ENCODE data around the gene AOPEP.

Gene AOPEP

DNA sequence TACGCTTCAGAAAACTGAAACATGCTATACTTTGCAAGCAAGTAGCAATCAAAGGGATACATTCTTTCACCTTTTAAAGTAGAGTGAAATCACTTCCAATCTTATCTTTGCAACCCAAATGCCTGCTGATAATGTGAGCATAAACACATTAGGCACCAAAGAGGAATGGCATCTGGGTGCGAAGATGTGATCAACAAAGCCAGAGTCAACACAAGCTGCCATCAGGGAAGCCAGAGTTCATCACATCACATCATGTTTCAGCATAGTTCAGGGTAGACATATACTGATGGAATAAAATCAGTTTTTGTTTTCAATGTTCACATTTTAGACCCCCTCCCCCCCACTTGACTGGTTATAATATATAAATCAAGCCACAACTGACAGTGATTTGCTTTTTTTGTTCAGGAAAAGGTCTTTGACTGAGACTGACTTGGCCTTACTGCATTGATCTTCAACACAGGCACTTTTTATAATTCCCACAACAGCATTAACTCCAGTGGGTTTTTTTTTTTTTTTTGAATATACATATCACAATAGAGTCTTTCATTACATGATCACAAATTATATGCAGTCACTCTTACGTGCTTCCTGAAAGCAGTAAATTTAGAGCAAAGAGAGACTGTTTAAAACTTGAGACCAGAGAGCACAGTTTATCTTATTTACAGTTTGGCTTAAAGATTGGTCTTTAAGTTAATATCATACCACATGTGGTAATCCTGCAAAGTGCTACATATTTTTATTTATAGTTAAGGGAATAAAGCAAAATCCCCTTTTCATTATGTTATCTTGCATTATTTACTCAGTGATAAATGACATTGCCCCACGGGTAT, 20.3 kb downstream of the AOPEP start:
- Histone ChIP-seq H3K4me3 (ENCODE audit: low read length) (no peak overlapping the region), H3K36me3 (ENCODE audit: control insufficient read depth, insufficient read depth, low read length) (no peaks in the 10 kb centered on the region), H3K4me1 (ENCODE audit: control insufficient read depth, insufficient read depth, low read length) (peaks cover 4% of the 10 kb centered on the region), H3K9ac (ENCODE audit: low read length) (no peak overlapping the region), H3K27me3 (ENCODE audit: control insufficient read depth, insufficient read depth, low read length) (no peaks in the 10 kb centered on the region), H3K9me3 (ENCODE audit: control insufficient read depth, low read length) (no peaks in the 10 kb centered on the region)

DNA sequence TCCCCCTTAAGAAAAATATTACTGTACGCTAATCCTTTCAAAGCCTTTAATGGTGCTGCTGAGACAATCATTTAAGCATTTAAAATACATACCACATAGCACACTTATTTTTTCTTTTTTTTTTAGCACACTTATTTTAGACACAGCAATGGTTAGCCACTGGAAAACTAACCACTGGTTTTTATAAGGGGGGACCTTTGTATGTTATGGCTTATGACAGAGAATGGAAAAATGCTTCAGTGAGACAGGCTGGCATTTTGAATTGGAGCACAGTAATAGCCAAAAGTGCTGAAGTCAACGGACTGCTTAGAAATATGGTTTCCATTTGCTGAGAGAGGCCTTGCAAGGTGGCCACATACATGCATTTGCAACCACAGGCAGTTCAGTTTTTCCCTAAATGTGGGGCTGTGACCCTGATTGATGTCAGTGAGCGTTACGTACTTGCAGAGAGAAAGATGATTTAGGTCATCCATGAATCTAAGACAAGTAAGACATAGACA, 28.5 kb downstream of the AOPEP start:
- no peaks in the 10 kb centered on the region for H3K36me3 ChIP-seq (ENCODE audit: control insufficient read depth, insufficient read depth, low read length)
- no peak overlapping the region for H3K9ac ChIP-seq (ENCODE audit: low read length)
- no peaks in the 10 kb centered on the region for H3K9me3 ChIP-seq (ENCODE audit: control insufficient read depth, low read length)
- no peak overlapping the region for H3K4me3 ChIP-seq (ENCODE audit: low read length)
- no peaks in the 10 kb centered on the region for H3K27me3 ChIP-seq (ENCODE audit: control insufficient read depth, insufficient read depth, low read length)
- H3K4me1 ChIP-seq (ENCODE audit: control insufficient read depth, insufficient read depth, low read length), result no peaks in the 10 kb centered on the region

DNA sequence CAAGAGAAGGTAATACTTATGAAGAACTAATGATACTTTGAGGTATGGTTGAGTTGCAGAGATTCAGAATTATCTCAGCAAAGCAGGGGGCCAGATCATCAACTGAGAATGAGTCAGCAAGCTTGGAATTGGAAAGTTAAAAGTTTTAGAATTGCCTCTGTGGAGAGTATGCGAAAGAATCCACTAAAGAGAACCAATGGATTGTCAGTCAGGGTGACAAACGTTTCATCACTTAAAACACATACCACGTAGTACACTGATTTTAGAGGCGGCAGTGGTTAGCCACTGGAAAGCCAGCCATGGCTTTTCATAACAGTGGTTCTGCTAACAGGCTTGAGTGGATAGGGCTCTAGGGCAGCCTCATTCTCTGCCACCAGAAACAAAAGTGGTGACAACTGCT, 30.7 kb downstream of the AOPEP start:
- H3K4me3 ChIP-seq (ENCODE audit: low read length), result no peak overlapping the region
- H3K9me3 ChIP-seq (ENCODE audit: control insufficient read depth, low read length), result no peaks in the 10 kb centered on the region
- H3K4me1 ChIP-seq (ENCODE audit: control insufficient read depth, insufficient read depth, low read length), result no peaks in the 10 kb centered on the region
- no peak overlapping the region for H3K9ac ChIP-seq (ENCODE audit: low read length)
- H3K27me3 ChIP-seq (ENCODE audit: control insufficient read depth, insufficient read depth, low read length), result no peaks in the 10 kb centered on the region
- H3K36me3 ChIP-seq (ENCODE audit: control insufficient read depth, insufficient read depth, low read length), result no peaks in the 10 kb centered on the region

DNA sequence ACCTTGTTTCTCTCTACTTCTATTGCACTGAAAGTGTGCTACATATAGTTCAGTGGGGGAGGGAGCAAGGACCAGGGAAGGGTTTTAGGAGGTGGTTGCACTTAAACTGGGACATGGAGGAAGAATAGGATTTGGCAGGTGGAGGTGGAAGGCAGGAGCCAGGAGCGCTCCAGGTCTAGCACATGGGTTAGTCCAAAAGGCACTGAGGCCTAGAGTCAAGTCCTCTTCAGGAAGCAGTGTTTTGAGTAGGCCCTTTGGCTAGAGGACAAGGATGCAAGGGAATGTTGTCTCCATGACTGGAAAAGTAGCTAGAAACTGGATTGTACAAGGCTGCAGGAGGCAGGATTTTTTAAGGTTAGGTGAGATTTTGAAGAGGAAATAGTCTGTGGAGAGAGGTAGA, 31.5 kb downstream of the AOPEP start:
- Histone ChIP-seq H3K9me3 (ENCODE audit: control insufficient read depth, low read length) (no peaks in the 10 kb centered on the region), H3K27me3 (ENCODE audit: control insufficient read depth, insufficient read depth, low read length) (no peaks in the 10 kb centered on the region), H3K36me3 (ENCODE audit: control insufficient read depth, insufficient read depth, low read length) (no peaks in the 10 kb centered on the region), H3K4me3 (ENCODE audit: low read length) (no peak overlapping the region), H3K9ac (ENCODE audit: low read length) (no peak overlapping the region), H3K4me1 (ENCODE audit: control insufficient read depth, insufficient read depth, low read length) (no peaks in the 10 kb centered on the region)

DNA sequence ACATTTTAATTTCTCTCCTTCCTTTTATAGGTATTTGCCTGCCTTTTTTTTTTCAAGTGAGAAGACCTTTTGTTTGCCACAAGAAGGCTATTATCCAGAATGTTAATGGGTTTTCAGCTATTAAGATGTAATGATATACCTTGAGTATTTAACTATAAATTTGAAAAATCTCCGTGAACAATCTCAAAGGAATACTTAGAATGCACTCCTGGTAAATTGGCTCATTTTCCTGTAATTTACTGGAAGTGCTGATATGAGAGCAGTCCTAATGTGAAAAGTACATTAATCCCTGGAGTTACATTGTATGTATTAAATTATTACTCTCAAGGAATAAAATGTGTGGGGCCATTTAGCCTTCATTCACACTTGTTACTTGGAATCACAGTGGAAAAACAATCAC, 32.4 kb downstream of the AOPEP start:
- no peaks in the 10 kb centered on the region for H3K36me3 ChIP-seq (ENCODE audit: control insufficient read depth, insufficient read depth, low read length)
- H3K4me1 ChIP-seq (ENCODE audit: control insufficient read depth, insufficient read depth, low read length), result no peaks in the 10 kb centered on the region
- no peaks in the 10 kb centered on the region for H3K9me3 ChIP-seq (ENCODE audit: control insufficient read depth, low read length)
- H3K9ac ChIP-seq (ENCODE audit: low read length), result no peak overlapping the region
- no peak overlapping the region for H3K4me3 ChIP-seq (ENCODE audit: low read length)
- no peaks in the 10 kb centered on the region for H3K27me3 ChIP-seq (ENCODE audit: control insufficient read depth, insufficient read depth, low read length)

DNA sequence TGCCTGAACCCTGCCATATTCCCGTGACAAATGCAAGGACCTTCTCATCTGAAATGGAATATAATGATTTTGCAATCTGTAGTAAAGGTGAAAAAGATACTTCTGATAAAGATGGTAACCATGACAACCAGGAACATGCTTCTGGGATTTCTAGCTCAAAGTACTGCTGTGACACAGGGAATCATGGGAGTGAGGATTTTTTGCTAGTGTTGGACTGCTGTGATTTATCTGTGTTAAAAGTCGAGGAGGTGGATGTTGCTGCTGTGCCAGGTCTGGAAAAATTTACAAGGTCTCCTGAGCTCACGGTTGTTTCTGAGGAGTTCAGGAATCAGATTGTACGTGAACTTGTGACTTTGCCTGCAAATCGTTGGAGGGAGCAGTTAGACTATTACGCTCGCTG, 33.5 kb downstream of the AOPEP start:
- no peaks in the 10 kb centered on the region for H3K27me3 ChIP-seq (ENCODE audit: control insufficient read depth, insufficient read depth, low read length)
- no peaks in the 10 kb centered on the region for H3K4me1 ChIP-seq (ENCODE audit: control insufficient read depth, insufficient read depth, low read length)
- H3K9ac ChIP-seq (ENCODE audit: low read length), result no peak overlapping the region
- H3K4me3 ChIP-seq (ENCODE audit: low read length), result no peak overlapping the region
- no peaks in the 10 kb centered on the region for H3K36me3 ChIP-seq (ENCODE audit: control insufficient read depth, insufficient read depth, low read length)
- H3K9me3 ChIP-seq (ENCODE audit: control insufficient read depth, low read length), result no peaks in the 10 kb centered on the region

DNA sequence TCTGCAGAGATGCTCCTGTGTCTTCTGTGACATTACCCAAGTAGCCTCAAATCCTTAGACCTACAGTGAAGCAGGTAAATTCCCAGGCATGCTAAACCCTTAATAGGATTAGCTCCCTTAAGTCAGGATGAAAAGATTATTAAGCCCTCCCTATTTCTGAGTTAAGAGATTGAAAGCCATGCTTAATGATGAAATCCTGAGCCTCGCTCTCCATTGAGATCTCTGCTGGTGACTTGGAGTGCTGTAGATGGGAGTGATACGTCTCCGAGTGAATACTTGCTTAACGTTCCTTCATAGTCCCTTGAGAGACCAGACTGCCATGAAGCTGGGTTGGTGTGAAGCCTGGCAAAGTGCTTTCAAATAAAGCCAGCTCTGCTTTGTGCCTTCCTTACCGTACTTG, 34.2 kb downstream of the AOPEP start:
- H3K27me3 ChIP-seq (ENCODE audit: control insufficient read depth, insufficient read depth, low read length), result no peaks in the 10 kb centered on the region
- H3K9me3 ChIP-seq (ENCODE audit: control insufficient read depth, low read length), result no peaks in the 10 kb centered on the region
- no peak overlapping the region for H3K4me3 ChIP-seq (ENCODE audit: low read length)
- H3K4me1 ChIP-seq (ENCODE audit: control insufficient read depth, insufficient read depth, low read length), result no peaks in the 10 kb centered on the region
- H3K9ac ChIP-seq (ENCODE audit: low read length), result no peak overlapping the region
- H3K36me3 ChIP-seq (ENCODE audit: control insufficient read depth, insufficient read depth, low read length), result no peaks in the 10 kb centered on the region

DNA sequence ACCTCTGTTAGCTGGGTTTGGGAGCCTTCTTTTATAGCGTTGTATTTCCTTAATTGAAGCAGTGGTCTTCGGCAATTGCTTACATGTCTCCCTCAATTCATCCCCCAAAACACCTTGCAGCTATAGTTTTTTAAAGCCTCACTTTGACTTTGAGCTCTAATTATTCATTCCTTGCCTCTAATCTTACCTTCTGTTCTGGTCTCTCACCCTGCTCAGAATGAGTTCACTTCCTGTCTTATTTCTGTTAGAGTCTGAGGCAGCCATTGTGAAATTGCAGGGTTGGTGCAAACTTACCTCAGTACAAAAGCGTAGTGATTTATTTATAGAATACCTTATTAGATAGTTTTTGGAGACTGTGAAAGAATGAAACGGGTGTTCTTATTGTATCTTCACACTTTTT, 35.0 kb downstream of the AOPEP start:
- no peaks in the 10 kb centered on the region for H3K27me3 ChIP-seq (ENCODE audit: control insufficient read depth, insufficient read depth, low read length)

DNA sequence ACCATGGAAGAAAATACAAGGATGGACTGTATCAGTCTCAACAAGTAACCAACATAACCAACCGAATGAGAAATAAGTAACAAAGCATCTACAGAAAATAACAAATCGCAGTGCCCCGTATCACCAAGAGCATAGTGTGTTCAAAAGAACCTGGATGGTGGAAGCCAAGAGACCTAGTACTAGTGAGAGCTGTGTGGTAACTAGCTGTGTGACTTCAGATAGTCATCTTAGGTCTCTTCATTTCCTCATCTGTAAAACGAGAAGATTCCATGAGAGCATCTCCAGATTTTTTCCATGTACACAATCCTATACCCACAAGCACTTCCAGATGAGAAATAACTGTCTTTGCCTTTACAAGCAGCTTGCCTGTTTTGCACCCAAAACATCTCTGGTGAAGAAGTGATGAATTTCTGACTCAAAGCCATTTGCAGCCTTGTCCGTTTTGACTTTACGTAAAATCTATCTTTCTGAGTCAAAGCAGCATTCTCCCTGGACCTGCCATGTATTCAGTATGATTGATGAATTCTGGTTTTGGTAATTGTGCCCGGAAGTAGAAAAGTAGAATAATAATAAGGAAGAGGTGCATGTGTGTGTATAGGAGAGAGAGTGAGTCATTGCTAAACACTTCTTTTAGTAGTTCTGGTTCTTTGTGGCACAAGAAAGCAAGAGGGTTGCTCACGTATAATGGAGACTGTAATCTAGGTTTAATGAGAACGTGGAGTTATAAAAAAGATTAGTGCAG, 41.0 kb downstream of the AOPEP start:
- Histone ChIP-seq H3K9ac (ENCODE audit: low read length) (no peak overlapping the region), H3K4me3 (ENCODE audit: low read length) (no peak overlapping the region), H3K4me1 (ENCODE audit: control insufficient read depth, insufficient read depth, low read length) (no peaks in the 10 kb centered on the region), H3K27me3 (ENCODE audit: control insufficient read depth, insufficient read depth, low read length) (no peaks in the 10 kb centered on the region), H3K36me3 (ENCODE audit: control insufficient read depth, insufficient read depth, low read length) (no peaks in the 10 kb centered on the region), H3K9me3 (ENCODE audit: control insufficient read depth, low read length) (no peaks in the 10 kb centered on the region)

More for the DNA sequence above, 35.0 kb downstream of the AOPEP start:
- H3K36me3 ChIP-seq (ENCODE audit: control insufficient read depth, insufficient read depth, low read length), result no peaks in the 10 kb centered on the region
- no peak overlapping the region for H3K9ac ChIP-seq (ENCODE audit: low read length)
- H3K4me1 ChIP-seq (ENCODE audit: control insufficient read depth, insufficient read depth, low read length), result no peaks in the 10 kb centered on the region
- H3K4me3 ChIP-seq (ENCODE audit: low read length), result no peak overlapping the region
- no peaks in the 10 kb centered on the region for H3K9me3 ChIP-seq (ENCODE audit: control insufficient read depth, low read length)

DNA sequence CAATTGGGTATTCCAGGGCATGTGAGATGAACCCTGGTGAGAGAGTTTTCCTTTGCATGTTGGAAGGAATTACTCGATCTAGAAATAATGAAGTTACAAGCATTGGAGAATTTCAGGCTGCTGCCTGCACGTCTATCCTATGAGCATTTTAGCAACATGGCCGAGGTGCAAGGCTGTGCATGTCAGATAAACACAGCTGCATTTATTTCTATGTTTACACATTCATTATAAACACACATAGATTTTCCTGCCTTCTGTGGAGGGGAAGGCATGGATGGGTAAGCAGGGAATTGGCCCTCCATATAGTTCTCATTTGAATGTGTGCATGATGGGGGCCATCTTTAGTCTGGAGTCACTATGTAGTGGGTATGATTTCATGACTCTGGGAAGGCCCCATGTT, 42.3 kb downstream of the AOPEP start:
- Histone ChIP-seq H3K9ac (ENCODE audit: low read length) (no peak overlapping the region), H3K36me3 (ENCODE audit: control insufficient read depth, insufficient read depth, low read length) (no peaks in the 10 kb centered on the region), H3K4me1 (ENCODE audit: control insufficient read depth, insufficient read depth, low read length) (no peaks in the 10 kb centered on the region), H3K4me3 (ENCODE audit: low read length) (no peak overlapping the region), H3K27me3 (ENCODE audit: control insufficient read depth, insufficient read depth, low read length) (no peaks in the 10 kb centered on the region), H3K9me3 (ENCODE audit: control insufficient read depth, low read length) (no peaks in the 10 kb centered on the region)

DNA sequence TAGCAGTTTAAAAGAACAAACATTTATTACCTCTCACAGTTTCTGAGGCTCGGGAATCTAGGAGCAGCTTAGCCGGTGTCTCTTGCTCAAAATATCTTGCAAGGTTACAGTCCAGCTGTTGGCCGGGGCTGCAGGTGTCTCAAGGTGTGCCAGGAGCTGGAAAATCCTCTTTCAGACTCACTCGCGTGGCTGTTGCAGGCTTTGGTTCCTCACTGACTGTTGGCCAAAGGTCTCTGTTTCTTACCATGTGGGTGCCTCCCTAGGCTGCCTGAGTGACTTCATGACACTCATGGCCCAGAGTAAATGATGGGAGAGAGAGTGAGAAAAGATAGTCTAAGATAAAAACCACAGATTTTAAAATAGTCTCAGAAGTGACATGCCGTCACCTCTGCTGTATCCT, 43.8 kb downstream of the AOPEP start:
- Histone ChIP-seq H3K36me3 (ENCODE audit: control insufficient read depth, insufficient read depth, low read length) (no peaks in the 10 kb centered on the region), H3K4me3 (ENCODE audit: low read length) (no peak overlapping the region), H3K27me3 (ENCODE audit: control insufficient read depth, insufficient read depth, low read length) (no peaks in the 10 kb centered on the region), H3K9ac (ENCODE audit: low read length) (no peak overlapping the region), H3K4me1 (ENCODE audit: control insufficient read depth, insufficient read depth, low read length) (no peaks in the 10 kb centered on the region), H3K9me3 (ENCODE audit: control insufficient read depth, low read length) (no peaks in the 10 kb centered on the region)

DNA sequence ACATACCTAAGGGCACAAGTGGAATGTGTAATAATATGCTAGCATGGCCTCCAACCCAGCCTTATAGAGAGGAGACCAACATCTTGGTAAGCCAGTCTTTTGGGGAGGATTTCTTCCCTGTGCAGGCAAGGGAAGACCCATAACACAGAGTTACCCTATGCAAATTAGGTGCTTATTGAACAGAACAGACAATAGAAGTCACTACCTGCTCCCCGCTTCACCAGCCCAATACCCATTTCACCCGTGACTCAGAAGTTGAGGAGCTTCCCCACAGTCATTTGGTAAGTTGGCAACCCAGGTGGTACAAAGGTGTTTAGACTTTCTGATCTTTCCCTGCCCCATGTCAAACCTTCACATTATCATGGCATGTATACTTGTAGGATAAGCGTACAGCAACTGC, 44.6 kb downstream of the AOPEP start:
- Histone ChIP-seq H3K4me1 (ENCODE audit: control insufficient read depth, insufficient read depth, low read length) (no peaks in the 10 kb centered on the region), H3K27me3 (ENCODE audit: control insufficient read depth, insufficient read depth, low read length) (no peaks in the 10 kb centered on the region), H3K36me3 (ENCODE audit: control insufficient read depth, insufficient read depth, low read length) (no peaks in the 10 kb centered on the region), H3K9me3 (ENCODE audit: control insufficient read depth, low read length) (no peaks in the 10 kb centered on the region), H3K9ac (ENCODE audit: low read length) (no peak overlapping the region), H3K4me3 (ENCODE audit: low read length) (no peak overlapping the region)
